Stimulated activated CD8-positive, alpha-beta memory T cell treated with anti-CD3 and anti-CD28 coated beads, Interleukin-12 subunit alpha, Interleukin-12 subunit beta, amount 100 ng/mL, for 24 hours (primary cell): ENCODE data around the gene WNT7A.
"Not testable (repeated sequence)": the region's sequence is repeated elsewhere in the genome, so short reads cannot be mapped to it uniquely, and the experiment has no call there.

ENCODE experiments used
- DNase-seq: peaks from one replicate; pipeline ENCODE4 v3.0.0-alpha.2; 2020; ENCODE audit errors: extremely low read depth

The WNT7A gene

DNA sequence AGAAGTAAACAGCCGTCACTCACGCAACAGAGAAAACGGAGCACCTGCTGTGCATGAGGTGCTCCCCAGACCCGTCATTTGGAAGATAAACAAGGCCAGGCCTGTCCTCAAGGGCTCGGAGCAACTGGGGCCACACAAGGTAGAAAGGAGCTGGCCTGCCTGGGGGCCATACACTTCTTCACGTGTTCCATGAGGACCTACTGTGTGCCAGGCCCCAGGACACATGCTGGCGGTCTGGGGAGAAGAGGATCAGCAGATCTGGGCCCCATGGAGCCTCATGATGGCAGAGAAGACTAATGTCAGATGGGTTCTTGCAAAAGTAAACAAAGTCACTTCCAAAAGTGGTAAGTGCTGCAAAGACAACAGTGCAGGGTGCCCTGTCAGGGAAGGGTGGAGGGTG, 14.3 kb downstream of the WNT7A start:
- no peak for DNase-seq

DNA sequence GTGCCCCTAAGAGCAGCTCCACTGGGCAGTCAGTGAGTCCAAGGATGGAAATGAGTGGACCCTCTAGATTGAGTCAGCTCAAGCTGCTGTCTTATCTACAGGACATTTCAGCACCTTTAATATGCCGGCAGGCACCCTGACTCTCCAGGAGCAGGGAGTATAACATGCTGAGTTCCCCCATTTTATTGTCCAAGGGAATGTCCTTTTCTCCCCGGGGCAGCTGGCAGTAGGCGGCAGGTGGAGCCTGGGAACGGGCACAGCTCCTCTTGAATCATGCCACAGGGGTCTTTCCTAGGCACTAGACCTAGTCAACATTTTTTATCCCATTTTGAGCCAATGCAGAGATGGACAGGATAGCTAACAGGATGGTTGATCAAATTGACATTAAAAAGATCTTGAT, 14.8 kb downstream of the WNT7A start:
- no peak for DNase-seq

DNA sequence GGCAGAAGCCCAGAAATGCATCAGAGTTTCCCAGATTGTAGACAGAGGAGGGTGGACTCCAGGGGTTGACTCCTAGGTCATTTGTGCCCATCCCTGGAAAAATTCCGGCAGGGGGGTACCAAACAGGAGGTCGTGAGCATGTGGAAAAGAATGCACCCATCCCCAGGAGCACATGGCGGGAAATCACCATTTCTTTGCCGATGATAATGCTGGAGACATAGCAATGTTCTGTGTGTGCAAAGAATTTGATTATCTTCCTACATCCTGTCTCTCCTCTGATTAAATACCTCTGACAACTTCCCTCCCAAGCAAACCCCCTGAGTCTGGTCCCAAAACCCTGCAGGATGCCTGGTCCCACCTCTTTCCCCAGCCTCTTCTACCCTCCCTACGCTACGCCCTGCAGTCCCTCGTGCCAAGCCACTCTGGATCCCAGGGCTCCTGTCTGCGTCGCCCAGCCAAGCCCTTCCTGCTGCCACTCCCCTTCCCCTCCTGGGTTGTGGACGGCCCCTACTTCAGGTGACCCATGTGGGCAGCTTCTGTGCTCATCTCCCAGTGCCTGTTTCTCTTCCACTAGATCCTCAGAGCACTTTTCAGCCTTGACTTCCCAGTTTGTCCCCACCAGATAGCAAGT, 15.8 kb downstream of the WNT7A start:
- no peak for DNase-seq

DNA sequence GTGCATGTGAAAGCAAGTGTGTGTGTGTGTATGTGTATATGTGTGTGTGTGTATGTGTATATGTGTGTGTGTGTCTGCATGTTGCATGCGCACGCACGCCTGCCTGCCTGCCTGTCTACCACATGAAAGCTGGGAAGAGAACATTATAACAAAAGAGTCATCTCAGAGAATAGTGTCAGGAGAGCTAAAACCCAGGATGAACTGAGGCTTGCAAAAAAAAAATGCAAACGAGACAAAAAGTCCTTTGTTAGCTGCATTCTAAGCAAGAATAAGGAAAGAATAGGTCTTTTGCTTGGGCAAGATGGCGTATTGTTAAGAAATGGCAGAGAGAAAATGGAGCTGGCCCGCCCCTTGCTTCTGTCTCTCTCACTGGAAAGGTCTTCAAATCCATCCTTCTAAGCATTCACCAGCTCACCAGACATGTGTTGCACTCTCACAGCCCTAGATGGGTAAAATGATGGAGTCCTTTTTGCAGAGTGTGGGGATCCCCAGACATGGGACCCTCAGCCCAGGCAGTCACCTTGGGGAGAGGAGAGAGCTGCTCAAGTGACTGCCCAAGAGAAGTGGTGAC, 16.4 kb downstream of the WNT7A start:
- DNase-seq: no peak

DNA sequence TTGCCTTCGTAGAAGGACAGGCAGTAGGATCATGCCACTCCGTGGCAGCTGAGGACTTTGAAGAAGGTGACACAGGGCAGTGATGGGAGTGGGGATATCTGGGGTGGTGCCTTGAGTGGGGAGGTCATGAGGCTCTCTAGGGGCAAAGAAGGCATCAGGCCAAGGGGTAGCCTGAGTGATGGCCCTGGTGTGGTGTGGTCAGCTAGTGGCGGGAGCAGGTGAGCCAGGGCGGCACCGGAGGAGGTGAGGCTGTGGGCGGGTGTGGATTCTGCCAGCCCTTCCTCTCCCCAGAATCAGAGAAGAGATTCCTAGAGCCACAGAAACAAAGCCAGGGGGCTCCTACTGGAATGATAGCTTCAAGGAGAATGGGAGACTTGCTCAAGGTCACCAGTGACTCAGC, 18.4 kb downstream of the WNT7A start:
- no peak for DNase-seq

DNA sequence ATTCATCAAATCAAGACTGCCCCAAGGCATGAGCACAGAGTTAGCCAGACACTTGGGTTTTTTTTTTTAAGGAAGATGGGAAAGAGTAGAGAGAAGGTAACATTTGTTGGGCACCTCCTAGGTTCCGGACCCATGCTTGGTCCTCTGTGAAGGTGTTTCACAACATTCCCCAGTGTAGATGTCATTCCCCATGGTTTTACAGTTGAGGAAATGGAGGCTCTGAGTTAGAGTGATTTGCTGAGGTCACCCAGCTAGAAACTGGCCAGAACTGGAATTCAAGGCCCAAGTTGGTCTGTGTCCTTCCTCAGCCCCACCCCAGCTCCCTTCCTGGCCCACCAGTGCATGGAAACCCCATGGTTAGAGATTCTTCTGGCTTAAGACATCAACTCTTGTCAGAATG, 19.9 kb downstream of the WNT7A start:
- no peak for DNase-seq

DNA sequence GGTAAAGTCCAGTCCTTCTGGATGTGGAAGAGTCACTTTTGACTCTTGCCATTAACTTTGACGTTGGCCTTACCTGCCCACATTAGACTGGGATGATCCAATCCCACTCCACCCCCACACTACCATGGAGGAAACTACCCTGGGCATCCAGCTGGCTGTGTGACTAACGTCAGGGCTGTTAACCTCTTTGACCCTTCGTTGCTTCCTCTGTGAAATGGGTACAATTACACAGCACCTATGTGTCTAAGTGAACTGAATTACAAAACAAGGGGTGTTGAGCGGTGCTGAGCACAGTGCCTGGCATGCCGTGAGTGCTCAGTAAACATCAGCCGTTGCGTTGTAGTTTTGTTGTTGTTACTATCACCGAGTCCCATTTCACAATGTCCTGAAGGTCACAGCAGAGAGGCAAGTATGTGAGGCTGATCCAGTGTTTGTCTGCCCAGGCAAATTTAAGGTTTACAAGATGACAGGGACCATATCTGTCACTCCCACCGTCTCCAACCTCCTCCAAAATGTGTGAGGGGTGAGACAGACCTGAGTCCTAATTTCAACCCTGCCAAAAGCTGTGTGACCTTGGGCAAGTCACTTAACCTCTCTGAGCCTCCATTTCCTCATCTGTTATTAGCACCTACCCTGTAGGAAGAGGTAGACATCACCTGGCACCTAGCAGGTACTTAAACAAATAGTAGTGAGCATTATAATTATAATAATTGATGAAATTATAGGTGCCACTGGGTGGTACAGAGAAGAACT, 20.9 kb downstream of the WNT7A start:
- no peak for DNase-seq

DNA sequence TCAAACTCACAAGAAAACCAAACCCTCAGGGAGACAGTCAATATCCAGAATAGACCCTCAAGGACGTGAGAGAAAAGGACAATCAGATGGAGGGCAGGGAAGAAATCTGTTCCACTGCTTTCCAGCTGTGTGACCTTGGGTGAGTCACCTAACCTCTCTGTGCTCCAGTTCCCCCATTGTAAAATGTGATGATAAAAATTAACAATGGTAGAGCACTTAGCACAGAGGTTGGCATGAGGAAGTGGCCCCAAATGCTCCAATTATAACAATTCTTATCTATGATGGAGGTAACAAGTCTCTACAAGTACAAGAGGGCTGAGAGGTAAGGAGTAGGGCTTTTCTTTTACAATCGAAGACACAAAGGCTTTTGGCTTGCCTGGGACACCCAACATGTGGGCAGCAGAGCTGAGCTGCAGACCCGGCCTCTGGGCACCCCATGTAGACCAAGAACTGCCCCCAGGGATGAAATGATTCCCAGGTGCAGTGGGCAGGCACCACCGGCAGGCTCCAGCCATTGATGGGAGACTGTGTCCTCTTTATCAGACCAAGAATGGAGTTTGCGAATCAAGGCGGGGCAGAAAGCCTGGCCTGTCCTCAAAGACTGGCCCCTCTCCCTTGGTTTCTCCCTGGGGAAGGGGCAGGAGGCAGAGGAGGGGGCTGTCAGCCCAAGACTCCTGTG, 22.0 kb downstream of the WNT7A start:
- DNase-seq: no peak

DNA sequence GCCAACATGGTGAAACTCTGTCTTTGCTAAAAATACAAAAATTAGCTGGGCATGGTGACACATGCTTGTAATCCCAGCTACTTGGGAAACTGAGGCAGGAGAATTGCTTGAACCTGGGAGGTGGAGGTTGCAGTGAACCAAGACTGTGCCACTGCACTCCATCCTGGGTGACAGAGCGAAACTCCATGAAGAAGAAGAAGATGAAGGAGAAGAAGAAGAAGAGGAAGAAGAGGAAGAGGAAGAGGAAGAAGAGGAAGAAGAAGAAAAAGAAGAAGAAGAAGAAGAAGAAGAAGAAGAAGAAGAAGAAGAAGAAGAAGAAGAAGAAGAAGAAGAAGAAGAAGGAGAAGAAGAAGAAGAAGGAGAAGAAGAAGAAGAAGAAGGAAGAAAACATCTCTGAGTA, 23.2 kb downstream of the WNT7A start:
- not testable (repeated sequence) for DNase-seq

DNA sequence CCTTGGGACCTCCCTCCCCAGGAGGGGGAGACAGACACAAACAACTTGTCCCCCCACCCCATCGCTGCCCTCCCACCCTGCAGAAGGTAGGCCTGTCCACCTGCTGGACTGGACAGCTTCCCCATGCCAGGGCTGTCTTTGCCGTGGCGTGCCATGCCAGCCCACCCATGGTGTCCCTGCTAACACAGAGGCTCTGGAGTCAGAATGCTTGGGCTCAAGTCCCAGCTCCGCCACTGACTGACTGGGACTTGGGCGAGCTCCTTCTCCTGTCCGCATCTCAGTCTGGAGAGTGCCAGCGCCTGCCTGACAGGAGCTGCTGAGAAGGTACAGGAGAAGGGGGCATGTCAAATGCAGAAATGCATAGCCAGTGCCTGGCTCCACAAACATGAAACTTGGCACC, 23.9 kb downstream of the WNT7A start:
- DNase-seq: no peak

DNA sequence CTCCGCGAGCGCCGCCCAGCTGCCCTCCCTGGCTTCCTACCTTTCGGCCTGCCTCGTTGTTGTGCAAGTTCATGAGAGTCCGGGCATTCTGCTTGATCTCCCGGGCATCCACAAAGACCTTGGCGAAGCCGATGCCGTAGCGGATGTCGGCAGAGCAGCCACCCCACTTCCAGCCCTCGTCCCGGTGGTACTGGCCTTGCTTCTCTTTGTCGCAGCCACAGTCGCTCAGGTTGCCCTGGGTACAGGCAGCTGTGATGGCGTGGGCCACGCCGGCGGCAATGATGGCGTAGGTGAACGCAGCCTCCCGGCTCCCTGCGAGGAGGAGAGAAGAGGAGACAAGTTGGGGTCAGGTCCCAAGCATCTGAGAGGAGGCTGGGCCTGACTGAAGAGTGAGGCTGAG, 25.4 kb downstream of the WNT7A start:
- no peak for DNase-seq

DNA sequence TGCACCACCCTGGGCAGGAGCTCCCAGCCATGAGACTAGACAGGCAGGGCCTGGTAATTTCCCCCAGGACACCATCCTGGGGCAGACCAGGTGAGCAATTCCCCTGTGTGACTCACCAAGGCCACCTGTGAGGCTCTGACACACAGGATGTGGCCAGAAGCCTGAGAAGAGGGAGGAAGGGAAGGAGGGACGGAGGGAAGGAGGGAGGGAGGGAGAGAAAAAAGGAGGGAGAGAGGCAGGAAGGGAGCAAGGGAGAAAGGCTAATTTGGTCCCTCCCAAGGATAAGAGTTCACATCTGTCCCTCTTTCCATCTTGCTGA, 25.9 kb downstream of the WNT7A start:
- no peak for DNase-seq

DNA sequence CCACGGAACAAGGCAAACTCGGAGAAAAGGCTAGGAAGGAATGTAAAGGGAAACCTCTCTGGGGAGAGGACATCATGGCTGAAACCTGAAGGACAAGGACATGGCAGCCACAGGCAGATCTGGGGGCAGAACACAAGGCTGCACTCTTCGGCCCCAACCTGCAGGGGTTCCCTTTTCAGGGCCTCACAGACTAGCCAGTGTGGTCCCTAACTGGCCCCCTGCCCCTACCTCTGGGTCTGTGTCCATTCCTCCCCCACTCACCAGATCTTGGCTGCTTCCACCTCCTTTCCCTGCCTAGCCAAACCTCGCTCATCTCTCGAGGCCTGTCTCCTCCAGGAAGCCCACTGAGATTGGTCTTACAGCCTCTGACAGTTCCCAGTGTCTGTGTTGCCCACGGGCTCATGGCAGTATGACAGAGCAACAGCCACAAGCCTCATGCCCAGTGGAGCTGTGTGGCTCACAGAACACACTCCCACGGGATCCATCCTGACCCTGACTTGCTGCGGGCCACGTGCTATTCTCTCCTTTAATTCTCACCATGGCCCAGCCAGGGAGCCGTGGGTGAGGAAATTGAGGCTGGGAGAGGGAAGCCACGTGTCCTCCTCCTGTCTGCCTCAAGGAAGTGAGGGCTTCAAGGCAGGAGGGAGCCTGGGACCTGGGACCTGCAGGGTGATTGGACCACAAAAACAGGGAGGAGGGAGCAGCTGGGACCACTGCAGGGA, 26.5 kb downstream of the WNT7A start:
- DNase-seq: no peak

DNA sequence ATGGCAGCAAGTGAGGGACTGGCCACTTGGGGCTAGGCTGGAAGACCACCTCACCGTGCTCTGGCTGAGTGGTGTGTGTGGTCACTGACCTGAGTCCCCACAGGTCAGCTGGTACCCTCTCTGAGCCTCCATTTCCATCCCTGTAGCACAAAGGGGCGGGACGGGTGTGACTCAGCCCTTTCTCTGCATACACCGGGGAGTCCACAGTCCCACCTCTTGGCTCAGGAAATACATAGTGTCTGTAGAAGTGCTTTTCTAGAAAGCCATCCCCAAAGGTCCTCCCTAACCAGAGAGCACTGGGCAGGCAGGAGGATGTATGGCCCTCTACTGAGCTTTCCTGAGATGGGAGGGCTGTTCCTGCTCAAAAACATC, 27.2 kb downstream of the WNT7A start:
- no peak for DNase-seq

DNA sequence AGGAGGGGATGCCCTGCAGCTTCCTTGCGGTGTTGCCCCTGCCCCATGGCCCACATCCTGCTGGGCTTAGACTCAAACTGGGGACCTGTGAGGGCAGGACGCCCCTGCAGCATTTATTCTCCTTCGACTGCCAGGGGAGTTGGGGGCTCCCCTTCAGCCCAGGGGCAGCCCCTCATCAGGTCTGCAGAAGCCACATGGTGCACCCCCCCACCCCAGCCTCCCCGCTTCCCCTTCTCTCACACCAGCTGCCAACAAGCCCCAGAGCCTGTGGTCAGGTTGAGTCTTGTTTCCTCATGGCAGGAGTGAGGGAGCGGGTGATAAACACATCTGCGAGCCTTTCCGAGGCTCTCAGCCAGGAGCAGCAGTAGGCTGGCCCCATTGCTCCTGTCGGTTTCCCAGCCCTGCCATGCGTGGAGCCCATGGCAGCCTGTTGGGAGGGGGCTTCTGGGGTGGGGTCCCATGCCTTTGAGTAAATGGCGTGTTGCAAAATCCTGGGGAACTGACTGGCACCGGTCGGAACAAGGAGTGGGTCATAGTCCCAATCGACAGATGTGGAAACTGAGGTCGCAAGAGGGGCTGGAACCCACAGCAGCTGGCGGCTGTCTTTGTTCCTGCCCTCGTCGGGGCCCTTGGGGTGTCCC, 27.8 kb downstream of the WNT7A start:
- no peak for DNase-seq

DNA sequence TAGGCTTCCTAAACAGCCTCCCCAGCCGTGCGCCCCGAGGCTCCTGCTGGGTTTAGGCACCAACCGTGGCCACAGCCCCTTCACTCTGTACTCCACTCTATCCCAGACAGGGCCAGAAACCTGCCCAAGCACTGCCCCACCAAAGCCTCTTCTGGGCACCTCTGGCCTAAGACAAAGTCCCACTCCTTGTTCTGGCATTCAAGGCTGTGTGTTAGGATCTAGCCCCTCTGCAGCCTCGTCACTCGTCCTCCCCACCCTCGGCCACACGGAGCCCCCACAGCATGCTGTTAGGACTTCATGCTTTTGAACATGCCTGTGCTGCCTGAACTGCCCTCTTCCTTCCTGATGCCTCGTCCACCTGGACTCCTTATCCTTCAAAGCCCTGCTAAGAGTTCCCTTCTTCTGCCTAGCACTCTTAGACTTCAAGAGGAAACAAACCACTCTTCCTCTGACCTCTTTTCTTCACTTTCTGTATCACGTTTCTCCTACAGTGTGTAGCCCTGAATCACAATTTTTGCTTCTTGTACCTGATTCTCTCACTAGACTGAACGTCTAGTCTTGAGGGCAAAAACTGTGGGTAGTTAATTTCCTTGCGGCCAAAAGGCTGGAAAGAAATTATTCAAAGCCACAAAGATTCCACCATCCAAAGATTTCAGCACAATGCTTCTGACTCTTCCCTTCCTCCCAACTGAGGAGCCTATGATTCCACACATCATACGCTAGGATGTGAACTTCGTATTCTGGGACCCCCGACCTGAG, 28.6 kb downstream of the WNT7A start:
- no peak for DNase-seq

DNA sequence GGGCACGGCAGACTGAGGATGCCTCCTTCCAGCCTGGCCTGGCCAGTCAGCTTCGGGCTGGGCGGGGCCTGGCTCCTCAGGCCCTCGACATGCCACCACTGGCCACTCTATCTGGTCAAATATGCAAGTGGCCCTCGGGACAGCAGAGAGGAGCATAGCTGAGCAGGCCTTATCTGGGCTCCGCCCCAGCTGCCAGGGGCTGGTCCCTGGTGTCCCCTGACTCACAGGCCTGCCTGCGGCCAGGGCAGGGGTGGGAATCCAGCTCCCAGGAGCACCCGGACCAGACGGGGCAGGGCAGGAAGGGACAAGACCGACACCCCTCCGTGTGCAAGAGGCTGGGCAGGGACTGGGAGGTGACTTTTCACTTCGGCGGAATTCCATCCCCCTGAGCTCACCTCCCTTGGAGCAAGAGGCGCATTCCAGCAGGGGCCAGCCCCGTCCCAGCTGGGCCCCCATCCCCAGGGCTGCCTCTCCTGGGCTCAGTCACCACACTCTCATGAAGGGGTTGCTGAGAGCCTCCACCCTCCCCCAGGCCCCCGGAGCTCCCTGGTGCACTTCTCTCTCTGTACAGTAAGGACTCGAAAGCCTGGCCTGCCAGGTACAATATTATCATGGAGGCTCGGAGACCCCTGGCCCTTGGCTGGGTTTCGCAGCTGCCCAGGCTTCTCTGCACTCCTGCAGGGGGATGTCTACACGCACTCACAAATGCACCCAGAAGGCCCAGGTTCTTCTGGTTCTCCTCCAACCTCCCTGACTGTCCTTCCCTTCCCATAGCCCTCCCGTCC, 29.5 kb downstream of the WNT7A start:
- no peak for DNase-seq

DNA sequence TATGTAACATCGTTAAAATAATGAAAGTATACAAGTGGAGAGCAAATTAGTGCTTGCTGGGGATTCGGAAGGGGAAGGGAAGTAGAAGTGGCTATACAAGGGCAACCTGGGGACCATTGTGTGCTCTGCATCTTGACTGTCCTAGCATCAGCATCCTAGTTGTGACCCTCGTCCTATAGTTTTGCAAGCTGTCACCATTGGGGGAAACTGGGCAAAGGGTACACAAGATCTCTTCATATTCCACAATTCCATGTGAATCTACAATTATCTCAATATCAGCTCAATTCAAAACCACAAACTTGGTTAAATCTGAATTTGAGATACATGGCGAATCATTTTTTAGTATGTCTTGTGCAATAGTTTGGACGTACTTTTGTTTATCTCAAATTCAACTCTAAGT, 30.9 kb downstream of the WNT7A start:
- DNase-seq: no peak

DNA sequence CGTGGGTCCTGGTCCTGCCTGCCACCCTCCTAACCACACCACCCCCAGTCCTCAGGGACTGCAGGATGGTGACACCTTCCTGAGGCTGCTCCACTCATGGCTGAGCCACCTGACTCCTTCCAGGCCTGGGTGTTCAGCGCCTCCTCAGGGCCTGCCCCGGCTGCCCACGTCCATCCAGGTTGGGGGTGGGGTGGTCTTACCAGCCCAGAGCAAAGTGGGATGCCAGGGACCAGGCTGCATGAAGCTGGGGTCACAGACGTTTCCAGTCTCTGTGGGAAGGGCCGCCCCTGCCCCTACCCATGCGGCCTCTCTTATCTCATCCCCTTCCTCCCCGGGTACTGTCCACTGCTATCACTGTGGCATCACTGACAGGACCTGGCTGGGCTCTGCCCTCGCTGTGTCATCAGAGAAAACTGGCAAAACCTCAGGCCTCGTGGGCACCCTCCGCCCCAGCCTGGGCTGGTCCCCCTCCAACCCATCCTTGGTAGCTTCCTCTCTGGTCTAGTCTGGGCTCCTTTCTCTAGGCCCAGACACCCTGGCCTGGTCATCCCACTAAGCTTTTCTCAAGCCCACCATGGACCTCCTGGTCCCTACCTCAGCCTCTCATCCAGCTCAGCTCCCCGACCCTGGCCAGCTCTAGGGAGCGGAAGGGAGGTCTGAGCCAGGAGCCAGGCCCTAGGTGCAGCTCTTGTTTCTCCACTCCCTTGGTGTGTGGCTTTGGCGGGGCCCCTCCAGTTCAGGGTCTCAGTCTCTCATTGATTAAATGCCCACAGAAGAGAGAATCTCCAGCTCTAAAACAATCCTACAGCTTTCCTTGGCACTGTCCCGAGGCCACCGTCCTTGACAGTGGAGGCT, 32.9 kb downstream of the WNT7A start:
- DNase-seq: no peak
